Measurements from ENCODE around the gene ENPP4. TPM values are rescaled to one million over a fixed set of nuclear protein-coding genes. Genes with fewer than 3 reads are reported as not detected.
"Not testable (repeated sequence)": the region's sequence is repeated elsewhere in the genome, so short reads cannot be mapped to it uniquely, and the experiment has no call there.

The ENPP4 gene
- total RNA-seq, 1 donor from 2014 or later = 5.9 TPM

GRCh38 chr6:46105568-46105967, 24.2 kb upstream of the ENPP4 start:
- Mint-ChIP-seq H3K4me1 (ENCODE audit: low read depth) (no peaks in the 10 kb centered on the region), H3K27ac (no peak overlapping the region), H3K27me3 (ENCODE audit: insufficient read depth) (no peaks in the 10 kb centered on the region), H3K4me3 (no peak overlapping the region), H3K36me3 (ENCODE audit: low read depth) (no peaks in the 10 kb centered on the region), H3K9me3 (no peaks in the 10 kb centered on the region)
- intact Hi-C loops (cut with micrococcal nuclease) = no loop called here
- no peak for DNase-seq (ENCODE audit: low spot score)

DNA sequence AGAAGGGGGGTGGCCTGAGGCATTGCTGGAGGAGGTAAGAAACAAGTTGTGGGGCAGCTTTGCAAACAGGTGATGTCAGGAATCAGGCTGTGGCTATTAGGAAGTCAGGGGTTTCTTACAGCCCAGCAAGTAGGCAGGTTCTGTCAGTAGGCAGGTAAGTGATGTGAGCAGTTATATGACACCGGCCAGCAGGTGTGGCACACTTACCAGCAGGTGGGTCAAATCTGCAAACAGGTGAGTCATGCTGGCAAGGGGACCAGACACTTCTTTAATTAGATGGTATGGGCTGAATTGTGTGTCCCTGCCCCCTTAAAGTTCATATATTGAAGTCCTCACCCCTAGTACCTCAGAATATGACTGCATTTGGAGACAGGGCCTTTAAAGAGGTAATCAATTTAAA, 16.4 kb upstream of the ENPP4 start:
- no peaks in the 10 kb centered on the region for H3K4me1 Mint-ChIP-seq (ENCODE audit: low read depth)
- no peak for DNase-seq (ENCODE audit: low spot score)
- no peaks in the 10 kb centered on the region for H3K27me3 Mint-ChIP-seq (ENCODE audit: insufficient read depth)
- no peak overlapping the region for H3K4me3 Mint-ChIP-seq
- intact Hi-C loops (cut with micrococcal nuclease) = no loop called here
- H3K36me3 Mint-ChIP-seq (ENCODE audit: low read depth) = no peaks in the 10 kb centered on the region
- H3K9me3 Mint-ChIP-seq = peaks cover 4% of the 10 kb centered on the region
- no peak overlapping the region for H3K27ac Mint-ChIP-seq

- DNase-seq (ENCODE audit: low spot score) = no peak
- H3K27ac Mint-ChIP-seq = no peak overlapping the region
- no peak overlapping the region for H3K4me3 Mint-ChIP-seq
- intact Hi-C loops (cut with micrococcal nuclease) = no loop called here
- H3K4me1 Mint-ChIP-seq (ENCODE audit: low read depth) = no peaks in the 10 kb centered on the region
- no peaks in the 10 kb centered on the region for H3K27me3 Mint-ChIP-seq (ENCODE audit: insufficient read depth)
- peaks cover 4% of the 10 kb centered on the region for H3K9me3 Mint-ChIP-seq
- no peaks in the 10 kb centered on the region for H3K36me3 Mint-ChIP-seq (ENCODE audit: low read depth)
Observed at GRCh38 chr6:46115634-46116033, 14.2 kb upstream of the ENPP4 start.

DNA sequence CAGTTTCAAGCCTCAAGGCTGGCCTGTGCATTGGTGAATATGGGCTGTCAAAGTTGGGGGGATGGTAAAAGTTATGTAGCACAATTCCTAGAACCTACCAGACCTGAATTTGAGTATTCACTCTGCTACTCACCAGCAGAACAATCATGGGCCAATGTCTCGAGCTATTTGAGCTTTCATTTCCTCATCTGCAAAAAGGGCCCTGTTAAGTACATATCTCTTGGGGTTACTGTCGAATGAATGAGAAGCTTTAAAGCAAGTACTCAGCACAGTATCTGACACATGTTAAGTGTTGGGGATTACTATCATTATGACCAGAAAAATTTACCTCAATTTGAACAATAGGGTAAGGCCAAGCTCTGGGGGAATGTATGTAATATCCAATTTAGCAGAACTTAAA, 13.5 kb upstream of the ENPP4 start:
- Mint-ChIP-seq H3K4me1 (ENCODE audit: low read depth) (no peaks in the 10 kb centered on the region), H3K9me3 (peaks cover 4% of the 10 kb centered on the region), H3K4me3 (no peak overlapping the region), H3K27me3 (ENCODE audit: insufficient read depth) (no peaks in the 10 kb centered on the region), H3K27ac (no peak overlapping the region), H3K36me3 (ENCODE audit: low read depth) (no peaks in the 10 kb centered on the region)
- no peak for DNase-seq (ENCODE audit: low spot score)
- intact Hi-C loops (cut with micrococcal nuclease) = no loop called here

DNA sequence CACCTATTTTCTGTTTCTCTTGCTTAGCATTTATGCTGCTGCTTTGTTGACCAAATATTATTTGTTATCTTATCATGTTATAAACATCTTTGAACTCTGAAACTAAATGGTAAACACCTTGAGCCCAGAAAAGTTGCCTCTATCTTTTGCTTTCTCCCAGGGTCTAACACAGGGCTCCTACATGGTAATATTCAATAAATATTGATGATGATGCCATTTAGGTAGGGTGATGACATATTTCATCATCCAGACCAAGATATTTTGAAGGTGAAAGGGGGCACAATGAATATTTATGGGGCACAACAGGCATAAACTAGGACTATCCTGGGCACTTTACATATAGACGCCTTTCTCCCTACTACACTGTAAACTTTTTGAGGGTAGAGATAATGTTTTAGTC, 11.6 kb upstream of the ENPP4 start:
- intact Hi-C loops (cut with micrococcal nuclease) = no loop called here
- Mint-ChIP-seq H3K9me3 (no peaks in the 10 kb centered on the region), H3K27me3 (ENCODE audit: insufficient read depth) (no peaks in the 10 kb centered on the region), H3K4me3 (no peak overlapping the region), H3K4me1 (ENCODE audit: low read depth) (no peaks in the 10 kb centered on the region), H3K36me3 (ENCODE audit: low read depth) (no peaks in the 10 kb centered on the region), H3K27ac (no peak overlapping the region)
- DNase-seq (ENCODE audit: low spot score) = no peak

- intact Hi-C loops (cut with micrococcal nuclease) = no loop called here
- H3K4me3 Mint-ChIP-seq = no peak overlapping the region
- no peak overlapping the region for H3K27ac Mint-ChIP-seq
- H3K4me1 Mint-ChIP-seq (ENCODE audit: low read depth) = no peaks in the 10 kb centered on the region
- no peak for DNase-seq (ENCODE audit: low spot score)
- H3K9me3 Mint-ChIP-seq = no peaks in the 10 kb centered on the region
- H3K36me3 Mint-ChIP-seq (ENCODE audit: low read depth) = no peaks in the 10 kb centered on the region
- H3K27me3 Mint-ChIP-seq (ENCODE audit: insufficient read depth) = no peaks in the 10 kb centered on the region
Observed at GRCh38 chr6:46118836-46119235, 11.0 kb upstream of the ENPP4 start.

GRCh38 chr6:46119679-46120078, 10.1 kb upstream of the ENPP4 start:
- H3K4me1 Mint-ChIP-seq (ENCODE audit: low read depth); H3K27me3 Mint-ChIP-seq (ENCODE audit: insufficient read depth); DNase-seq (ENCODE audit: low spot score); H3K4me3 Mint-ChIP-seq; H3K9me3 Mint-ChIP-seq; H3K27ac Mint-ChIP-seq; H3K36me3 Mint-ChIP-seq (ENCODE audit: low read depth); intact Hi-C loops (cut with micrococcal nuclease): not testable (repeated sequence)

DNA sequence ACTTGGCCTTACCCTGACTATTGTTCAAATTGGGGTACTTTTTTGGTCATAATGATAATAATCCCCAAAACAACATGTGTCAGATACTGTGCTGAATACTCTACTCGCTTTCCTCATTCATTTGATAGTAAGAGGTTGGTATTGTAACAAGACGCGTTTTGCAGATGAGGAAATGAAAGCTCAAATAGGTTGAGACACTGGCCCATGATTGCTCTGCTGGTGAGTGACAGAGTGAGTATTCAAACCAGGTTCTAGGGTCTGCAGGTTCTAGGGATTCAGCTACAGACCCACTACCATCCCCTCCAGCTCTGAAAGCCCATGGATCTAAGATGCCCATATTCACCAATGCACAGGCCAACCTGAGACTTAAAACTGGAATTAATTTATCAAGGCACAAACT, 1.3 kb upstream of the ENPP4 start:
- Mint-ChIP-seq H3K4me3 (peak overlapping the region; percentile 61), H3K27me3 (ENCODE audit: insufficient read depth) (peaks cover 7% of the 10 kb centered on the region), H3K36me3 (ENCODE audit: low read depth) (no peaks in the 10 kb centered on the region), H3K4me1 (ENCODE audit: low read depth) (peaks cover 25% of the 10 kb centered on the region), H3K9me3 (no peaks in the 10 kb centered on the region), H3K27ac (no peak overlapping the region)
- intact Hi-C loops (cut with micrococcal nuclease) = loop anchor here (2.0 kb wide), 1 partner anchor 92 kb away; no protein-coding TSS in a partner anchor
- DNase-seq (ENCODE audit: low spot score) = no peak

DNA sequence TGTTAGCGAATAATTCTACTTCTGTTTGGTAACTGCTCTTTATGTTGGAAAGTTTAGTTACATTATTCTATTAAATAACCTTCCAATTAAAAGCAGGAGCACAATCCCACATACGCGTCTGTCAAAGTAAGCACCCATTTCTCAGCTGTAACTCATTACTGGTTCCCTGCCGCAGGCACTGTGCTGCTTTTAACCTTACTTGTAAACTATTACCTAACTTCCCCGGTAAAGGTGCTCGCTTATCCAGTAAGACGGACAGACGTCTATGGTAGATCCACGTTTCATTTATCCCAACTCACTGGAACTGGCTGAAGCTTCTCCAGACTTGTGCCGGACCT, 529 bp upstream of the ENPP4 start:
- intact Hi-C loops (cut with micrococcal nuclease) = loop anchor here (1.0 to 2.0 kb wide), 4 partner anchors 39 to 118 kb away; no protein-coding TSS in a partner anchor
- peaks cover 2% of the 10 kb centered on the region for H3K36me3 Mint-ChIP-seq (ENCODE audit: low read depth)
- peaks cover 25% of the 10 kb centered on the region for H3K4me1 Mint-ChIP-seq (ENCODE audit: low read depth)
- H3K27me3 Mint-ChIP-seq (ENCODE audit: insufficient read depth) = peaks cover 3% of the 10 kb centered on the region
- no peak for DNase-seq (ENCODE audit: low spot score)
- peak overlapping the region; percentile 91 for H3K4me3 Mint-ChIP-seq
- no peaks in the 10 kb centered on the region for H3K9me3 Mint-ChIP-seq
- H3K27ac Mint-ChIP-seq = peak overlapping the region; percentile 6

DNA sequence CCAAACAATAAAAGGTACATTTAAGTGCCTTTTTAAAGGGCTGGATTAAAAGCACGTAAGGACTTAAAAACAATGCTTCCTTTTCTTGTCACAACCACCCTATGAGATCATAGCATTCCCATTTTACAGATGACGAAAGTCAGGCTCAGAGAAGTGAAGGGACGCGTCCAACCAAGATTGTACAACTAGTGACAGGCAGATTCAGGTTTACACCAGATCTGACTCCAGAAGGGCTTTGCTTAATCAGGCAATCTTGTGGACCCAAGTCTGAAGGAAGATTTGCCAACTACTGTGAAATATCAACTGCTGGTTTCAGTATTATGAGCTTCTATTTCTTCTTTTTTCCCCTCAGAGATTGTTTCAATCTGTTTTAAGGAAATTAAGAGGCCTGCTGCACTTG, 877 bp downstream of the ENPP4 start:
- Mint-ChIP-seq H3K27me3 (ENCODE audit: insufficient read depth) (peaks cover 2% of the 10 kb centered on the region), H3K27ac (peak overlapping the region; percentile 38)

GRCh38 chr6:46131291-46131690, 1.5 kb downstream of the ENPP4 start:
- intact Hi-C loops (cut with micrococcal nuclease); DNase-seq (ENCODE audit: low spot score): not testable (repeated sequence)

More for the DNA sequence above, 877 bp downstream of the ENPP4 start:
- no peak for DNase-seq (ENCODE audit: low spot score)
- H3K4me1 Mint-ChIP-seq (ENCODE audit: low read depth) = peaks cover 25% of the 10 kb centered on the region
- H3K9me3 Mint-ChIP-seq = no peaks in the 10 kb centered on the region
- H3K4me3 Mint-ChIP-seq = peak overlapping the region; percentile 91
- H3K36me3 Mint-ChIP-seq (ENCODE audit: low read depth) = peaks cover 2% of the 10 kb centered on the region
- intact Hi-C loops (cut with micrococcal nuclease) = no loop called here

DNA sequence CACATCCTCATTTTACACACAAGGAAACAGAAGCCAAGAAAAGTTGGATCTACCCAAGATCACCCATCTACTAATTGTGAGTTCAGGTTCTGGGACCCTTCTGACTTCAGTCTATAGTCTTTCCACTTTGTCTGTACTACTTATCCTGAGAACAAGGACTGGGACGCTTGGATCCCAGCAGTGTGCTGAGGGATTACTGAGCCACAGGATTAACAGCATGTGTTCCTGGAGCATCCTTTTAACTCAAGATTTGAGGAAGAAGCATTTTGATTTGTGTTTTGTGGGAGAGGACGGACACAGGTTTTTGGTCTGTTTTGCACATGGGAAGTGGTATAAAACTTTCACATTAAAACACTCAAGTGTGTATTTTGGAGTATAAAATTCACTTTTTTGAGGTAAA, 4.4 kb downstream of the ENPP4 start:
- Mint-ChIP-seq H3K27ac (no peak overlapping the region), H3K27me3 (ENCODE audit: insufficient read depth) (no peaks in the 10 kb centered on the region), H3K36me3 (ENCODE audit: low read depth) (peaks cover 2% of the 10 kb centered on the region), H3K4me1 (ENCODE audit: low read depth) (peaks cover 14% of the 10 kb centered on the region), H3K4me3 (no peak overlapping the region), H3K9me3 (no peaks in the 10 kb centered on the region)
- DNase-seq (ENCODE audit: low spot score) = no peak
- intact Hi-C loops (cut with micrococcal nuclease) = no loop called here

More at GRCh38 chr6:46131291-46131690, 1.5 kb downstream of the ENPP4 start:
- not testable (repeated sequence) for H3K9me3 Mint-ChIP-seq; H3K27ac Mint-ChIP-seq; H3K36me3 Mint-ChIP-seq (ENCODE audit: low read depth); H3K27me3 Mint-ChIP-seq (ENCODE audit: insufficient read depth)
- peak overlapping the region; percentile 17 for H3K4me3 Mint-ChIP-seq
- H3K4me1 Mint-ChIP-seq (ENCODE audit: low read depth) = peaks cover 25% of the 10 kb centered on the region

GRCh38 chr6:46135176-46135575, 5.4 kb downstream of the ENPP4 start:
- no peaks in the 10 kb centered on the region for H3K27me3 Mint-ChIP-seq (ENCODE audit: insufficient read depth)

GRCh38 chr6:46136831-46137230, 7.0 kb downstream of the ENPP4 start:
- DNase-seq (ENCODE audit: low spot score) = no peak
- intact Hi-C loops (cut with micrococcal nuclease) = no loop called here
- no peak overlapping the region for H3K27ac Mint-ChIP-seq
- H3K4me3 Mint-ChIP-seq = no peak overlapping the region
- no peaks in the 10 kb centered on the region for H3K4me1 Mint-ChIP-seq (ENCODE audit: low read depth)
- no peaks in the 10 kb centered on the region for H3K27me3 Mint-ChIP-seq (ENCODE audit: insufficient read depth)
- H3K9me3 Mint-ChIP-seq = no peaks in the 10 kb centered on the region
- peaks cover 2% of the 10 kb centered on the region for H3K36me3 Mint-ChIP-seq (ENCODE audit: low read depth)

More at GRCh38 chr6:46135176-46135575, 5.4 kb downstream of the ENPP4 start:
- no peaks in the 10 kb centered on the region for H3K9me3 Mint-ChIP-seq
- intact Hi-C loops (cut with micrococcal nuclease) = no loop called here
- H3K36me3 Mint-ChIP-seq (ENCODE audit: low read depth) = peaks cover 2% of the 10 kb centered on the region
- H3K27ac Mint-ChIP-seq = no peak overlapping the region
- H3K4me3 Mint-ChIP-seq = no peak overlapping the region
- DNase-seq (ENCODE audit: low spot score) = no peak
- peaks cover 7% of the 10 kb centered on the region for H3K4me1 Mint-ChIP-seq (ENCODE audit: low read depth)
